Measurements from ENCODE around the gene RBM14.

GRCh38 chr11:66619080-66619554 is 2.7 kb downstream of the RBM14 start:
- TF ChIP-seq CTCF (IDR thresholded peaks at IDR 0.05) (no peak), POLR2A (IDR thresholded peaks at IDR 0.05) (no peak)

Measured in Peyer's patch (tissue), 4 donors.